SW 1271 (cell line): ENCODE data around the gene CD48.
"Not testable (repeated sequence)": the region's sequence is repeated elsewhere in the genome, so short reads cannot be mapped to it uniquely, and the experiment has no call there.

ENCODE experiments used
- DNase-seq, 2 experiments: peaks; one replicate each; lab custom pipeline; 2025; lab: John Stamatoyannopoulos, UW

CD48 gene

GRCh38 chr1:160713161-160713560, 1.5 kb upstream of the CD48 start:
- no peak for DNase-seq

GRCh38 chr1:160712525-160713080, 981 bp upstream of the CD48 start:
- DNase-seq = not testable (repeated sequence)

- no peak for DNase-seq
Measured at GRCh38 chr1:160711276-160711601, 383 bp downstream of the CD48 start.

- no peak for DNase-seq
Measured at GRCh38 chr1:160710517-160711252, 937 bp downstream of the CD48 start.

GRCh38 chr1:160709715-160710114, 1.9 kb downstream of the CD48 start:
- DNase-seq = no peak

GRCh38 chr1:160708801-160709200, 2.8 kb downstream of the CD48 start:
- DNase-seq = no peak

GRCh38 chr1:160708118-160708517, 3.5 kb downstream of the CD48 start:
- no peak for DNase-seq

- DNase-seq = no peak
Measured at GRCh38 chr1:160707236-160708064, 4.2 kb downstream of the CD48 start.

GRCh38 chr1:160706526-160707235, 4.9 kb downstream of the CD48 start:
- no peak for DNase-seq

- no peak for DNase-seq
Measured at GRCh38 chr1:160705742-160706141, 5.9 kb downstream of the CD48 start.

GRCh38 chr1:160705212-160705621, 6.4 kb downstream of the CD48 start:
- DNase-seq = not testable (repeated sequence)

- no peak for DNase-seq
Measured at GRCh38 chr1:160704250-160704649, 7.4 kb downstream of the CD48 start.

- DNase-seq = no peak
Measured at GRCh38 chr1:160702100-160702499, 9.5 kb downstream of the CD48 start.

- not testable (repeated sequence) for DNase-seq
Measured at GRCh38 chr1:160692390-160692789, 19.2 kb downstream of the CD48 start.

GRCh38 chr1:160685266-160685665, 26.4 kb downstream of the CD48 start:
- DNase-seq = no peak

- no peak for DNase-seq
Measured at GRCh38 chr1:160682983-160683865, 28.4 kb downstream of the CD48 start.

GRCh38 chr1:160681891-160682140, 29.8 kb downstream of the CD48 start:
- no peak for DNase-seq

GRCh38 chr1:160681066-160681890, 30.3 kb downstream of the CD48 start:
- DNase-seq = peak; percentile 23 to 34

GRCh38 chr1:160680399-160680798, 31.2 kb downstream of the CD48 start:
- no peak for DNase-seq

- no peak for DNase-seq
Measured at GRCh38 chr1:160679893-160680292, 31.7 kb downstream of the CD48 start.
